Karpas-422 (cell line): ENCODE results near the gene MTARC2. TPM values are rescaled to one million over a fixed set of nuclear protein-coding genes. Genes with fewer than 3 reads are reported as not detected.
A peak's percentile ranks its signal among the peaks of the same experiment; 100 is the strongest.

Source experiments
- DNase-seq: peaks from one replicate; pipeline ENCODE4 v3.0.0-alpha.2; 2015
- H2AFZ ChIP-seq: fragments of 200-600 bp; sonication (generic); 2 replicates; pipeline ENCODE4 v1.6.1; 2014; ENCODE audit warnings: antibody characterized with exemption, low read length, mixed read lengths
- H3K27ac ChIP-seq: fragments of 200-600 bp; sonication (generic); 2 replicates; pipeline ENCODE4 v1.5.1; 2014; ENCODE audit warnings: mild to moderate bottlenecking, low read length, moderate library complexity
- H3K27me3 ChIP-seq: fragments of 200-600 bp; sonication (generic); 2 replicates; pipeline ENCODE4 v1.6.1; 2014; ENCODE audit warnings: low read length, mixed read lengths
- H3K36me3 ChIP-seq: fragments of 200-600 bp; sonication (generic); 2 replicates; pipeline ENCODE4 v1.6.1; 2014; ENCODE audit warnings: low read length, mixed read lengths; ENCODE audit not compliant: insufficient read depth
- H3K4me1 ChIP-seq: fragments of 200-600 bp; sonication (generic); 2 replicates; pipeline ENCODE4 v1.6.1; 2014; ENCODE audit warnings: mild to moderate bottlenecking, low read length, mixed read lengths
- H3K4me2 ChIP-seq: fragments of 200-600 bp; sonication (generic); 2 replicates; pipeline ENCODE4 v1.6.1; 2014; ENCODE audit warnings: low read length, low read depth, mild to moderate bottlenecking; ENCODE audit not compliant: poor library complexity, severe bottlenecking
- H3K4me3 ChIP-seq: fragments of 200-600 bp; sonication (generic); 2 replicates; pipeline ENCODE4 v1.5.1; 2014; ENCODE audit warnings: mild to moderate bottlenecking, antibody characterized with exemption, low read length, mixed read lengths
- H3K79me2 ChIP-seq: fragments of 200-600 bp; sonication (generic); 2 replicates; pipeline ENCODE4 v1.6.1; 2014; ENCODE audit warnings: mild to moderate bottlenecking, low read length, mixed read lengths
- H3K9ac ChIP-seq: fragments of 200-600 bp; sonication (generic); 2 replicates; pipeline ENCODE4 v1.6.0; 2014; ENCODE audit warnings: low read length
- H3K9me2 ChIP-seq: fragments of 200-600 bp; sonication (generic), shearing (Covaris generic); replicated peaks from 2 replicates; pipeline ENCODE4 v1.6.0; 2014; ENCODE audit warnings: mild to moderate bottlenecking, low read length, moderate library complexity; ENCODE audit not compliant: insufficient read depth
- H3K9me3 ChIP-seq: fragments of 300-700, 200-600 bp; sonication (generic); 2 replicates; pipeline ENCODE4 v1.6.1; 2014; ENCODE audit warnings: low read length, mixed read lengths
- H4K20me1 ChIP-seq: fragments of 200-600 bp; sonication (generic); 2 replicates; pipeline ENCODE4 v1.6.1; 2014; ENCODE audit warnings: mild to moderate bottlenecking, antibody characterized with exemption, low read length, low read depth; ENCODE audit not compliant: insufficient read depth
- total RNA-seq: library from RNA; depleted of rRNA; stranded (reverse); fragments of >200 nt; shearing (Covaris generic); gene quantifications from 2 replicates; pipeline ENCODE4 v1.2.3, GENCODE V29; 2014; ENCODE audit warnings: low replicate concordance

Gene MTARC2
- total RNA-seq, 1 experiment from 2014 or later = 0.48 TPM

DNA sequence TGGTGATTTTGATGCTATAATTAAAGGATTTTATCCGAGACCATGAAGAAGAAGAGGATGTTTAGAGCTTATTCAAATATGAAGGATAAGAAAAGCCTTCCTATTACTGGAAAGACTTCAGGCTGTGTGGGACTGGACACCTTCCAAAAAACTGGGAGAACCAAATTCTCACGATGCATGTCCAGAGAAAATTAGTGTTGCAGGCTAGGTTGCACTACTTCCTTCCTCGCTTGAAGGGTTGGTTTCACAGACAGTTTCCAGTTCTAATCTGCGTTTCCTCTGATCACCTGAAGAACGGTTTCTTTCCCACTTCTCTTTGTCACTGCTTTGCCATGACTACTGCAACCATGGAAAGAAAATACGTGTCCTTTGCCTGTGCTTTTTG lies 2.0 kb downstream of the MTARC2 start:
- no peak for DNase-seq
- Histone ChIP-seq H3K4me1 (no peaks in the 10 kb centered on the region), H3K79me2 (no peaks in the 10 kb centered on the region), H3K27ac (no peak overlapping the region), H3K36me3 (no peaks in the 10 kb centered on the region), H4K20me1 (no peaks in the 10 kb centered on the region), H3K9me2 (no peaks in the 10 kb centered on the region), H2AFZ (0 out of 2 replicates have a peak overlapping the region, but pooled peaks have one; percentile 54), H3K9ac (no peak overlapping the region), H3K27me3 (no peaks in the 10 kb centered on the region), H3K9me3 (no peaks in the 10 kb centered on the region), H3K4me3 (no peak overlapping the region), H3K4me2 (no peak overlapping the region)

DNA sequence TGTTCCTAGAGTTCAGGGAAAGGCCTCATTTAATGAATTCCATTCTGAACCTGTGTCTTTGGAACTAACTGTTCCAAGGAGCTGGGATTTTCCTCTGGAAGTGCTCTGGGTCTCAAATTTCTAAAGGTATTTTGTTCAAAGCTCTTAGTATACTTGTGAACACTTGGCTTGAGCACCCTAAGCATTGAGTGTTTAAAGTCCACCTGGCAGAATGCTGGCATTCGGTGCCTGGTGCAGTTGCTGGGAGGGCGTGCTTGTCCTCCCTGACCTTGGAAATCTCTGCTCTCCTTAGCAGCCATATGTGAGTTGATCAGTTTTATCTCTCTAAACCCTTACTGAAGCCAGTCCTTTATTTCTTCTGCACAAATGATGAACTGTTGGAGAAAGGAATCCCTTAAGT lies 3.0 kb downstream of the MTARC2 start:
- H3K4me3 ChIP-seq = no peak overlapping the region
- no peak overlapping the region for H3K27ac ChIP-seq
- H3K9ac ChIP-seq = no peak overlapping the region
- H3K4me2 ChIP-seq = no peak overlapping the region
- no peak overlapping the region for H2AFZ ChIP-seq
- H3K4me1 ChIP-seq = no peaks in the 10 kb centered on the region
- H3K79me2 ChIP-seq = no peaks in the 10 kb centered on the region
- H3K36me3 ChIP-seq = no peaks in the 10 kb centered on the region
- H3K27me3 ChIP-seq = no peaks in the 10 kb centered on the region
- no peaks in the 10 kb centered on the region for H4K20me1 ChIP-seq
- DNase-seq = no peak
- no peaks in the 10 kb centered on the region for H3K9me3 ChIP-seq
- no peaks in the 10 kb centered on the region for H3K9me2 ChIP-seq

DNA sequence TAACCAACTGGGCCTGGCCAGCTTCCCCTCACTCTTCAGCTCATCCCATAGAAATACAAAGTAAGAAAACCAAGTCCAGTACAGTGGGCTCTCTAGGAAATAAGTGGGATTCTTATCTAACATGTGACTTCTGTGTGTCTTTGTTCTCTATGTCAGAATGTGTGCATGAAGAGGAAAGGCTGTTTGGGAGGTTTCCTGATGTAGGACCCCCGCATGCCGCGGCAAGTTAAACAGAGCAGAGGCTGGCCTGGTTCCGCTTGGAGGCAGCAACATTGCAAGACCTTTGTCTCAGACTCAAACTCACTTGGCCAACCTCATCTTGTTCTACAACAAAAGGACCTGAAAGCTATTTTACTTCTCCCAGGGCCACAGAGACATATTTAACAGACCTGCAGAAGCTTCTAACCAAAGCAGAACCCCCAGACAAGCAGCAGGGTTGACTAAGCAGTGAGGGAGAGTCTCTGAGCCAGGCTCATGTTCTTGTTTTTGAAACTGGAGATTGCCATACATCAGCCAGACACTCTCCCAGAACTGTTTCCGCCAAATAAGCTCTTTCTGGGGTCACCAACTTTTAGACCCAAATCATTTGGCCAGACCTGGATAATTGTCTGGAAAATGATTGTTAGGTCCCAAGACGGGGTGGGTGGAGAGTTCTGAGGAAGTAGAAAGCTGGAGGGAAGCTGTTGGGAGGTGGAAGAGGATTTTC lies 6.2 kb downstream of the MTARC2 start:
- H3K9me3 ChIP-seq = no peaks in the 10 kb centered on the region
- no peaks in the 10 kb centered on the region for H3K36me3 ChIP-seq
- no peak overlapping the region for H3K4me2 ChIP-seq
- H3K9ac ChIP-seq = no peak overlapping the region
- H3K27ac ChIP-seq = no peak overlapping the region
- DNase-seq = no peak
- no peak overlapping the region for H2AFZ ChIP-seq
- H3K27me3 ChIP-seq = no peaks in the 10 kb centered on the region
- no peak overlapping the region for H3K4me3 ChIP-seq
- H4K20me1 ChIP-seq = no peaks in the 10 kb centered on the region
- no peaks in the 10 kb centered on the region for H3K9me2 ChIP-seq
- no peaks in the 10 kb centered on the region for H3K79me2 ChIP-seq
- no peaks in the 10 kb centered on the region for H3K4me1 ChIP-seq

DNA sequence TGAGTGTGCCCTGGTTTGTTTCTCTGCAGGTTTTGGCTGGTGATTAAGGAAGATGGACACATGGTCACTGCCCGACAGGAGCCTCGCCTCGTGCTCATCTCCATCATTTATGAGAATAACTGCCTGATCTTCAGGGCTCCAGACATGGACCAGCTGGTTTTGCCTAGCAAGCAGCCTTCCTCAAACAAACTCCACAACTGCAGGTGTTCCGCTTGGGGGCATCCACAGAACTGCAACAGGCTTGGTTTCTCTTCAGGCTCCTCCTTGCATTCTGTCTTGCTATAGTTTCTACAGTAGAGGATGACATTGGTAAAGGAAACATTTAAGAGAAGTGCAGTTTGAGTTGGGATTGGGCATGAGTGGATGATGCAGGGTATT lies 6.8 kb downstream of the MTARC2 start:
- no peaks in the 10 kb centered on the region for H4K20me1 ChIP-seq

DNA sequence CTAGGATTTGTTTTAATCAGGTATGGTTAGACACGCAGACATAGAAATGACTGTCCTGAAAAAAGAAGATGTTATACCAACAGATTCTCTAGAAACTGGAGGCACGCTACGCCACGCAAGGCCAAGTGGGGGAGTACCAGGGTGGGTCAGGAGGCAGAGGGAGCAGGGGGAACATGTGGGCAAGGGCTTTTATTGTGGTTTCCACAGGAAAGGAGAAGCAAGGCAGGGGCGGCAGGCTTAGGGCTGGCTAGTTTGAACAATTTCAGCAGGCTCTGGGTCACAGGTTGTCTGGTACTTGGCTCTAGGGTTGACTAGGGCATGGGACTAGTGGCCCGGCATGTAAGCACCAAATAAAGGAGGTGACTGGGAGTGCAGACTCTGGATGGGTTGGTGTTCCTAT lies 7.2 kb downstream of the MTARC2 start:
- Histone ChIP-seq H4K20me1 (no peaks in the 10 kb centered on the region), H3K4me2 (no peak overlapping the region), H3K9me2 (no peaks in the 10 kb centered on the region), H3K9me3 (no peaks in the 10 kb centered on the region), H3K27me3 (no peaks in the 10 kb centered on the region), H3K27ac (no peak overlapping the region), H3K4me1 (no peaks in the 10 kb centered on the region), H3K9ac (no peak overlapping the region), H3K36me3 (no peaks in the 10 kb centered on the region), H2AFZ (no peak overlapping the region), H3K4me3 (no peak overlapping the region), H3K79me2 (no peaks in the 10 kb centered on the region)
- no peak for DNase-seq

More for the DNA sequence above, 6.8 kb downstream of the MTARC2 start:
- Histone ChIP-seq H3K79me2 (no peaks in the 10 kb centered on the region), H3K36me3 (no peaks in the 10 kb centered on the region), H3K9me2 (no peaks in the 10 kb centered on the region), H3K4me1 (no peaks in the 10 kb centered on the region), H3K27ac (no peak overlapping the region), H3K4me2 (no peak overlapping the region), H2AFZ (no peak overlapping the region), H3K9me3 (no peaks in the 10 kb centered on the region), H3K27me3 (no peaks in the 10 kb centered on the region), H3K9ac (no peak overlapping the region), H3K4me3 (no peak overlapping the region)
- DNase-seq = no peak

- no peak for DNase-seq
- Histone ChIP-seq H3K9me3 (no peaks in the 10 kb centered on the region), H3K27ac (no peak overlapping the region), H3K36me3 (no peaks in the 10 kb centered on the region), H3K4me2 (no peak overlapping the region), H3K9ac (no peak overlapping the region), H3K9me2 (no peaks in the 10 kb centered on the region), H2AFZ (no peak overlapping the region), H3K79me2 (no peaks in the 10 kb centered on the region), H4K20me1 (no peaks in the 10 kb centered on the region), H3K27me3 (no peaks in the 10 kb centered on the region), H3K4me3 (no peak overlapping the region), H3K4me1 (no peaks in the 10 kb centered on the region)
Measured at GRCh38 chr1:220757441-220757840, 9.3 kb downstream of the MTARC2 start.

- Histone ChIP-seq H3K9me2 (no peaks in the 10 kb centered on the region), H3K27ac (no peak overlapping the region), H3K4me1 (no peaks in the 10 kb centered on the region), H3K4me3 (no peak overlapping the region), H3K79me2 (no peaks in the 10 kb centered on the region), H2AFZ (no peak overlapping the region), H3K4me2 (no peak overlapping the region), H3K9me3 (no peaks in the 10 kb centered on the region), H3K9ac (no peak overlapping the region), H3K27me3 (no peaks in the 10 kb centered on the region), H4K20me1 (no peaks in the 10 kb centered on the region), H3K36me3 (no peaks in the 10 kb centered on the region)
- DNase-seq = no peak
Measured at GRCh38 chr1:220759147-220759546, 11.0 kb downstream of the MTARC2 start.

DNA sequence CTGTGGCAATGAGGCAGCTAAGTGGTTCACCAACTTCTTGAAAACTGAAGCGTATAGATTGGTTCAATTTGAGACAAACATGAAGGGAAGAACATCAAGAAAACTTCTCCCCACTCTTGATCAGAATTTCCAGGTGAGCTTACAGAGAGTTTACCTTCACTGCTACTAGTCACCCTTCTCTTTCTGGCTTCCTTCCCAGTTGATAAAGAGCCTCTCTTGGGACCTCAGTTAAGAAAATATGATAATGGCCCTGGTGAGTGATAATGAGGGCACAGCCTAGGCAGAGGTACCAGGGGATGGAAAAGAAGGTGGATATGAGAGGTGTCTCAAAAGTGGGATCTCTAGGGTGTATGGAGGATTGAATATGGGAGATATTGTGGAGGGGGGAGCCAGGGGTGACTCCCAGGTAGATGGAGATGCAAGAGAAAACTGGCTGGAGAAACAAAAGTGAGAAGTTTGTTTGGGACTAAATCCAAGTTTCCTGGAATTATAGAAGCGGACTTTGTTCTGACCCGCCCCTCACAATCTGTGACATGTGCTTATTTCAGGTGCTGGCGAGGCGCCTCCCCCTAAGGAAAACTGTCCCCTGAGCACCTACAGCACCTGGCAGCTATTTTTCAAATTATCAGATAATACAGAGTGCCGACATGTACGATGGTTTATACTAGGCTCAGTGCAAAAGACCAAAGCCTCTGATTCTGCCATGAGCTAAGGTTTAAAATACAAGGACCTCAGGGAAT lies 13.7 kb downstream of the MTARC2 start:
- Histone ChIP-seq H3K27ac (no peak overlapping the region), H3K79me2 (no peaks in the 10 kb centered on the region), H3K4me3 (no peak overlapping the region), H3K9me2 (no peaks in the 10 kb centered on the region), H3K36me3 (no peaks in the 10 kb centered on the region), H3K9ac (no peak overlapping the region), H3K27me3 (no peaks in the 10 kb centered on the region), H3K9me3 (no peaks in the 10 kb centered on the region), H3K4me1 (no peaks in the 10 kb centered on the region), H4K20me1 (no peaks in the 10 kb centered on the region), H3K4me2 (no peak overlapping the region), H2AFZ (no peak overlapping the region)
- no peak for DNase-seq
